HepG2 (cell line): Measurements from ENCODE around the gene ZBTB21. TPM values are rescaled to one million over a fixed set of nuclear protein-coding genes. Genes with fewer than 3 reads are reported as not detected.

ENCODE experiments used
- ATAC-seq: fragments of 200-7000 bp; cut with Tn5 transposase; 3 replicates; pipeline ENCODE4 v1.9.1; 2020; ENCODE audit warnings: mild to moderate bottlenecking, moderate library complexity
- BruUV-seq: library from RNA; stranded (reverse); fragments of 400-500 nt; replicated peaks from 2 replicates; lab custom pipeline; 2021; lab: Mats Ljungman, UMichigan
- CTCF ChIA-PET: fragments of 300-600 bp; formaldehyde crosslinking; extraction: SDS; loops from one replicate; lab custom pipeline; 2021; ENCODE audit warnings: low total read pairs, inconsistent platforms, low intra/inter-chr PET ratio; lab: Yijun Ruan, JAX
- POLR2A ChIA-PET: fragments of 350-600 bp; sonication (Branson Sonifier 250); formaldehyde crosslinking; loops from one replicate; lab custom pipeline; 2020; ENCODE audit warnings: antibody characterized with exemption, inconsistent platforms; lab: Yijun Ruan, JAX
- DNase-seq: peaks from one replicate; pipeline ENCODE4 v3.0.0-alpha.2; 2015; ENCODE audit warnings: low spot score
- FAIRE-seq: peaks from 3 replicates; lab custom pipeline; 2011; peaks lifted over from hg19 to GRCh38; lab: Jason Lieb, UNC
- H2AFZ ChIP-seq: one replicate; pipeline ENCODE4 v1.6.1; 2011; ENCODE audit warnings: low read length, inconsistent platforms
- H3K27ac ChIP-seq: fragments of 300-600 bp; 3 replicates; pipeline ENCODE4 v1.8.0; 2011; ENCODE audit warnings: mixed run types, mild to moderate bottlenecking, mixed read lengths, low read length, inconsistent platforms; ENCODE audit not compliant: insufficient read depth; ENCODE audit errors: extremely low read length
- H3K27me3 ChIP-seq, 2 experiments: fragments of 200-600 bp in 1 of 2; 2 replicates in 1 of 2; 3 replicates in 1 of 2; pipeline versions ENCODE4 v1.6.0 to v1.8.0; 2011; ENCODE audit warnings: low read length in 2 of 2, mild to moderate bottlenecking in 2 of 2, moderate library complexity in 2 of 2, inconsistent platforms in 1 of 2; ENCODE audit not compliant: insufficient read depth in 2 of 2, control insufficient read depth in 1 of 2
- H3K36me3 ChIP-seq, 2 experiments: fragments of 200-600 bp in 1 of 2; replicated peaks in 1 of 2; 2 replicates in 1 of 2; 3 replicates in 1 of 2; pipeline versions ENCODE4 v1.5.1 to v1.8.0; 2011; ENCODE audit warnings: low read length in 2 of 2, inconsistent platforms in 1 of 2; ENCODE audit not compliant: insufficient read depth in 2 of 2, control insufficient read depth in 1 of 2
- H3K4me1 ChIP-seq: 2 replicates; pipeline ENCODE4 v1.5.1; 2012; ENCODE audit warnings: low read length, inconsistent platforms; ENCODE audit not compliant: insufficient read depth
- H3K4me2 ChIP-seq: 2 replicates; pipeline ENCODE4 v1.6.0; 2011; ENCODE audit warnings: low read depth, low read length, inconsistent platforms
- H3K4me3 ChIP-seq, 3 experiments: fragments of 200-600 bp in 1 of 3; sonication (generic), shearing (Covaris generic) in 1 of 3; replicated peaks in 1 of 3; 2 replicates each; pipeline ENCODE4 v1.5.1; 2011 to 2016; ENCODE audit warnings: low read length in 3 of 3, inconsistent platforms in 2 of 3, low read depth in 2 of 3, mild to moderate bottlenecking in 2 of 3, control low read depth in 1 of 3, mixed read lengths in 1 of 3; ENCODE audit not compliant: insufficient read depth in 1 of 3
- H3K79me2 ChIP-seq: one replicate; pipeline ENCODE4 v1.6.1; 2011; ENCODE audit warnings: low read length, inconsistent platforms; ENCODE audit not compliant: insufficient read depth
- H3K9ac ChIP-seq: 2 replicates; pipeline ENCODE4 v1.6.0; 2011; ENCODE audit warnings: mild to moderate bottlenecking, low read depth, low read length, inconsistent platforms; ENCODE audit not compliant: insufficient read depth
- H3K9me3 ChIP-seq: 2 replicates; pipeline ENCODE4 v1.5.1; 2012; ENCODE audit warnings: mild to moderate bottlenecking, low read length
- H4K20me1 ChIP-seq: 2 replicates; pipeline ENCODE4 v1.6.0; 2011; ENCODE audit warnings: inconsistent platforms, mild to moderate bottlenecking, low read length, moderate library complexity; ENCODE audit not compliant: insufficient read depth
- ARNTL ChIP-seq: sonication (generic); formaldehyde crosslinking; IDR thresholded peaks from 2 replicates; pipeline ENCODE4 v1.4.0; 2020; ENCODE audit warnings: mild to moderate bottlenecking, missing genetic modification reagents
- FOSL2 ChIP-seq: sonication (generic); formaldehyde crosslinking; IDR thresholded peaks from 2 replicates; pipeline ENCODE4 v1.4.0; 2020; ENCODE audit warnings: missing genetic modification reagents
- HMG20A ChIP-seq: IDR thresholded peaks from 2 replicates; pipeline ENCODE4 v1.6.1; 2016; ENCODE audit warnings: borderline replicate concordance
- HNRNPL ChIP-seq: fragments of 200-400 bp; formaldehyde crosslinking; IDR thresholded peaks from 2 replicates; pipeline ENCODE4 v1.6.1; 2017; ENCODE audit warnings: mild to moderate bottlenecking, low read depth, low read length
- KLF12 ChIP-seq: sonication (generic); formaldehyde crosslinking; IDR thresholded peaks from 2 replicates; pipeline ENCODE4 v1.4.0; 2020; ENCODE audit warnings: missing genetic modification reagents, borderline replicate concordance
- KLF15 ChIP-seq: sonication (generic); formaldehyde crosslinking; IDR thresholded peaks from 2 replicates; pipeline ENCODE4 v1.8.1; 2023; ENCODE audit warnings: borderline replicate concordance, mild to moderate bottlenecking, inconsistent platforms, missing genetic modification reagents, mixed read lengths
- MTA3 ChIP-seq: sonication (generic); formaldehyde crosslinking; IDR thresholded peaks from 2 replicates; pipeline ENCODE4 v1.4.0; 2020; ENCODE audit warnings: missing genetic modification reagents
- PHF21A ChIP-seq: sonication (generic); formaldehyde crosslinking; IDR thresholded peaks from 2 replicates; pipeline ENCODE4 v1.5.0; 2020; ENCODE audit warnings: mild to moderate bottlenecking, missing genetic modification reagents
- ZNF451 ChIP-seq: sonication (generic); formaldehyde crosslinking; IDR thresholded peaks from 2 replicates; pipeline ENCODE4 v1.5.0; 2020; ENCODE audit warnings: mild to moderate bottlenecking, missing genetic modification reagents
- WGBS: methylation state at CpG from one replicate; pipeline ENCODE4 v1.1.6; 2017; ENCODE audit warnings: low lambda C conversion rate; 5-methylcytosine and 5-hydroxymethylcytosine counted together
- in situ Hi-C: cut with HindIII; loops from 2 replicates; pipeline ENCODE4 v1.10.0; 2017; ENCODE audit warnings: low pct_unique_long_range_greater_than_20kb; ENCODE audit not compliant: extremely low pct_ligation_motif_present
- intact Hi-C: fragments of 100-400 bp; cut with micrococcal nuclease; formaldehyde crosslinking; loops from one replicate; pipeline ENCODE4 v1.10.0; 2022; ENCODE audit not compliant: unreplicated experiment
- polyA plus RNA-seq, 8 experiments: library from polyadenylated mRNA; depleted of rRNA in 3 of 8; stranded (reverse) in 7 of 8; unstranded in 1 of 8; fragments of >200 nt; fragmentation: Illumina TruSeq in 4 of 8; extraction: Trizol in 4 of 8; gene quantifications; 2 replicates each; pipeline versions ENCODE4 v1.2.1 to v1.2.3, GENCODE V29; 2011 to 2016; ENCODE audit warnings: low read depth in 4 of 8, missing spikeins in 1 of 8, mixed read lengths in 1 of 8; ENCODE audit not compliant: insufficient read depth in 1 of 8
- total RNA-seq, 5 experiments: library from RNA; depleted of rRNA; stranded (reverse); fragments of >200 nt; fragmentation: Illumina TruSeq; extraction: Trizol; gene quantifications; 2 replicates each; pipeline ENCODE4 v1.2.3, GENCODE V29; 2016; ENCODE audit warnings: low read depth in 1 of 5
- TF ChIP-seq, protein P1 (sequence below): sonication (generic); formaldehyde crosslinking; IDR thresholded peaks from 2 replicates; pipeline ENCODE4 v1.4.0; 2020; ENCODE audit warnings: mild to moderate bottlenecking, missing genetic modification reagents

Gene ZBTB21
- total and polyA plus RNA-seq, 2 of the 13 experiments (the other 11 are each of a cell fraction or from before 2014, with no cell fraction given): 4.5 to 6.1 TPM

DNA sequence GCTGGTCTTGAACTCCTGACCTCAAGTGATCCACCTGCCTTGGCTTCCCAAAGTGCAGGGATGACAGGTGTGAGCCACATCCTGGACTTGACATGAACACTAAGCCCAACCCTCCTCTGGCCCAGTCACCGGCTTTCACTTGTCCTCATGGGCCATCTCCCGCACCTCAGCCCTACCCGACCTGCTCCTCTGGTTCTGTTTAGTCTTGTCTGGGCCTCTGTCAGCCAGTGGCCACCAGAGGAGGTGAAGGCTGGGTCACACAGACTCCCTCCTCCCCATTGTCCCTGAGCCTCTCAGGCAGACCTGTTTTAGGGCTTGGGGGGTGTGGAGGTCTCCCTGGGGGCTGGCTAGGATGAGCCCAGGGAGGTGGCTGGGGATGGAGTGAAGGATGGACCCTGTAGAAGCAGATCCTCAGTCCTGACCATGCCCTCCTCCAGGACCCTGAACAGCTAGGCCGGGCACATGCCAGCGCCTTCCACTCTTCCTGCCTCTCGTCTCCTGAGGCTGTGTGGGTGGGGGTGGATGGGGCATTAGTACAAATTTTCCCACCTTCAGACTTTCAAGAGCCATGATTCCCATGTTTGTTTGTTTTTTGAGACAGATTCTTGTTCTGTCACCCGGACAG lies 34.8 kb upstream of the ZBTB21 start:
- Histone ChIP-seq H2AFZ (no peak overlapping the region), H3K4me3 (no peak overlapping the region), H3K27ac (no peak overlapping the region), H4K20me1 (no peaks in the 10 kb centered on the region), H3K79me2 (no peaks in the 10 kb centered on the region), H3K36me3 (no peaks in the 10 kb centered on the region), H3K4me2 (no peak overlapping the region), H3K27me3 (peaks cover 3 to 38% of the 10 kb centered on the region in 2 experiments; a peak in 3 of 5 replicates), H3K9ac (no peak overlapping the region), H3K9me3 (no peaks in the 10 kb centered on the region), H3K4me1 (peaks cover 10% of the 10 kb centered on the region)
- intact Hi-C loops: no loop called here
- WGBS: 52% methylated on average over 6 of the region's 7 CpGs
- in situ Hi-C loops: no loop called here
- ATAC-seq: no peak
- no peak for FAIRE-seq
- no peak for DNase-seq
- ChIA-PET POLR2A (no interaction called here), CTCF (no interaction called here)
- TF ChIP-seq HNRNPL: no peak
- no TSS peak for BruUV-seq

GRCh38 chr21:42043961-42044360 lies 33.8 kb upstream of the ZBTB21 start:
- DNase-seq: no peak
- no peak for FAIRE-seq
- Histone ChIP-seq H3K4me3 (no peak overlapping the region), H3K4me1 (peaks cover 20% of the 10 kb centered on the region), H2AFZ (no peak overlapping the region), H3K36me3 (no peaks in the 10 kb centered on the region), H3K27ac (no peak overlapping the region), H3K27me3 (peaks cover 3 to 35% of the 10 kb centered on the region in 2 experiments; a peak in 3 of 5 replicates), H3K9ac (no peak overlapping the region), H3K9me3 (no peaks in the 10 kb centered on the region), H3K4me2 (no peak overlapping the region), H4K20me1 (no peaks in the 10 kb centered on the region), H3K79me2 (no peaks in the 10 kb centered on the region)
- BruUV-seq: no TSS peak
- ChIA-PET POLR2A (no interaction called here), CTCF (no interaction called here)
- no peak for ATAC-seq
- WGBS: 76% methylated on average over 8 of the region's 17 CpGs
- intact Hi-C loops (no loop called here), in situ Hi-C loops (no loop called here)
- TF ChIP-seq, protein P1, sequence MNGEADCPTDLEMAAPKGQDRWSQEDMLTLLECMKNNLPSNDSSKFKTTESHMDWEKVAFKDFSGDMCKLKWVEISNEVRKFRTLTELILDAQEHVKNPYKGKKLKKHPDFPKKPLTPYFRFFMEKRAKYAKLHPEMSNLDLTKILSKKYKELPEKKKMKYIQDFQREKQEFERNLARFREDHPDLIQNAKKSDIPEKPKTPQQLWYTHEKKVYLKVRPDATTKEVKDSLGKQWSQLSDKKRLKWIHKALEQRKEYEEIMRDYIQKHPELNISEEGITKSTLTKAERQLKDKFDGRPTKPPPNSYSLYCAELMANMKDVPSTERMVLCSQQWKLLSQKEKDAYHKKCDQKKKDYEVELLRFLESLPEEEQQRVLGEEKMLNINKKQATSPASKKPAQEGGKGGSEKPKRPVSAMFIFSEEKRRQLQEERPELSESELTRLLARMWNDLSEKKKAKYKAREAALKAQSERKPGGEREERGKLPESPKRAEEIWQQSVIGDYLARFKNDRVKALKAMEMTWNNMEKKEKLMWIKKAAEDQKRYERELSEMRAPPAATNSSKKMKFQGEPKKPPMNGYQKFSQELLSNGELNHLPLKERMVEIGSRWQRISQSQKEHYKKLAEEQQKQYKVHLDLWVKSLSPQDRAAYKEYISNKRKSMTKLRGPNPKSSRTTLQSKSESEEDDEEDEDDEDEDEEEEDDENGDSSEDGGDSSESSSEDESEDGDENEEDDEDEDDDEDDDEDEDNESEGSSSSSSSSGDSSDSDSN (CRISPR knock-in tag): no peak
- TF ChIP-seq HMG20A (CRISPR knock-in tag): no peak
- no peak for TF ChIP-seq MTA3 (CRISPR knock-in tag)
- no peak for TF ChIP-seq ARNTL (CRISPR knock-in tag)
- TF ChIP-seq FOSL2 (CRISPR knock-in tag): no peak
- TF ChIP-seq ZNF451 (CRISPR knock-in tag): no peak
- TF ChIP-seq PHF21A: no peak
- TF ChIP-seq KLF15 (CRISPR knock-in tag): no peak
- TF ChIP-seq KLF12 (CRISPR knock-in tag): no peak
